ENCODE data around the gene MAST3. TPM values are rescaled to one million over a fixed set of nuclear protein-coding genes. Genes with fewer than 3 reads are reported as not detected.
A peak's percentile ranks its signal among the peaks of the same experiment; 100 is the strongest.

Gene MAST3
- total RNA-seq, 2 experiments from 2014 or later, result 14.8 to 31.4 TPM

GRCh38 chr19:18118420-18119012 lies 20.9 kb downstream of the MAST3 start:
- no peak overlapping the region for H2AFZ ChIP-seq (ENCODE audit: low read length)
- CTCF ChIA-PET (ENCODE audit: unreplicated experiment), result interaction anchor here (0.6 kb wide), 1 partner anchor 33 kb away, joined by 4 read pairs; no protein-coding TSS in a partner anchor
- peaks cover 24% of the 10 kb centered on the region; the same call in 1 of the 2 replicates for H3K79me2 ChIP-seq (ENCODE audit: insufficient read depth, low read depth, low read length)
- peak overlapping the region; percentile 73 for H3K4me3 ChIP-seq (ENCODE audit: low read depth, low read length, poor library complexity, severe bottlenecking)
- H3K4me2 ChIP-seq (ENCODE audit: low read length), result peak overlapping the region; percentile 85
- no peaks in the 10 kb centered on the region for H3K9me3 ChIP-seq (ENCODE audit: low read length)
- POLR2A ChIA-PET, result no interaction called here
- peaks cover 31% of the 10 kb centered on the region for H3K4me1 ChIP-seq (ENCODE audit: insufficient read depth, low read length, poor library complexity, severe bottlenecking)
- H3K27ac ChIP-seq (ENCODE audit: low read depth, low read length, poor library complexity, severe bottlenecking), result peak overlapping the region; percentile 70
- no TSS peak for BruUV-seq (replicated peaks)
- no peak for DNase-seq (ENCODE audit: low spot score)
- intact Hi-C loops (cut with micrococcal nuclease; ENCODE audit: unreplicated experiment), result loop anchor here (2.0 kb wide), 1 partner anchor 34 kb away; the partner anchor contains the start of gene PIK3R2
- H4K20me1 ChIP-seq (ENCODE audit: insufficient read depth, low read length), result 0 out of 2 replicates have a peak, but pooled peaks cover 3% of the 10 kb centered on the region
- H3K9me2 ChIP-seq (ENCODE audit: insufficient read depth, low read length), result no peaks in the 10 kb centered on the region
- TF ChIP-seq CTCF (conservative IDR thresholded peaks at IDR 0.05; ENCODE audit: low read length) (no peak), EZH2phosphoT487 (IDR thresholded peaks at IDR 0.05; ENCODE audit: borderline replicate concordance, low read depth, low read length) (no peak)
- H3K36me3 ChIP-seq (ENCODE audit: insufficient read depth, low read length), result peaks cover 54% of the 10 kb centered on the region

GRCh38 chr19:18119013-18119716 lies 21.6 kb downstream of the MAST3 start:
- Histone ChIP-seq H3K36me3 (ENCODE audit: insufficient read depth, low read length) (peaks cover 54% of the 10 kb centered on the region), H3K9me3 (ENCODE audit: low read length) (no peaks in the 10 kb centered on the region), H4K20me1 (ENCODE audit: insufficient read depth, low read length) (0 out of 2 replicates have a peak, but pooled peaks cover 3% of the 10 kb centered on the region), H3K4me3 (ENCODE audit: low read depth, low read length, poor library complexity, severe bottlenecking) (peak overlapping the region; percentile 73), H2AFZ (ENCODE audit: low read length) (no peak overlapping the region), H3K79me2 (ENCODE audit: insufficient read depth, low read depth, low read length) (peaks cover 24% of the 10 kb centered on the region; the same call in 1 of the 2 replicates), H3K4me1 (ENCODE audit: insufficient read depth, low read length, poor library complexity, severe bottlenecking) (peaks cover 31% of the 10 kb centered on the region), H3K4me2 (ENCODE audit: low read length) (peak overlapping the region; percentile 85), H3K9me2 (ENCODE audit: insufficient read depth, low read length) (no peaks in the 10 kb centered on the region), H3K27ac (ENCODE audit: low read depth, low read length, poor library complexity, severe bottlenecking) (peak overlapping the region; percentile 70)
- ChIA-PET CTCF (ENCODE audit: unreplicated experiment) (interaction anchor here (0.6 kb wide), 1 partner anchor 32 kb away, joined by 4 read pairs; no protein-coding TSS in a partner anchor), POLR2A (no interaction called here)
- peak; percentile 63 for DNase-seq (ENCODE audit: low spot score)
- intact Hi-C loops (cut with micrococcal nuclease; ENCODE audit: unreplicated experiment), result loop anchor here (2.0 kb wide), 1 partner anchor 34 kb away; the partner anchor contains the start of gene PIK3R2
- TF ChIP-seq CTCF (conservative IDR thresholded peaks at IDR 0.05; ENCODE audit: low read length), result no peak
- TF ChIP-seq EZH2phosphoT487 (IDR thresholded peaks at IDR 0.05; ENCODE audit: borderline replicate concordance, low read depth, low read length), result no peak
- no TSS peak for BruUV-seq (replicated peaks)
